GM15510 (cell line): ENCODE measurements around the gene PSMG4.

Experiments used
- POLR2A ChIP-seq: IDR thresholded peaks from 3 replicates; pipeline ENCODE4 v1.6.1; 2011; ENCODE audit warnings: borderline replicate concordance; ENCODE audit not compliant: insufficient read length; ENCODE audit errors: extremely low read depth

The PSMG4 gene

GRCh38 chr6:3258720-3259490 lies at the start of gene PSMG4:
PSMG4 (plus strand) TSS chr6:3258947; CDS start chr6:3259023, 76 bp downstream.
- TF ChIP-seq POLR2A: peak; percentile 76

GRCh38 chr6:3209114-3210023 lies 49.4 kb upstream of the PSMG4 start:
- TF ChIP-seq POLR2A: no peak

- no peak for TF ChIP-seq POLR2A
Measured at GRCh38 chr6:3210024-3210610, 48.6 kb upstream of the PSMG4 start.

- no peak for TF ChIP-seq POLR2A
Measured at GRCh38 chr6:3211681-3212080, 47.1 kb upstream of the PSMG4 start.

- TF ChIP-seq POLR2A: no peak
Measured at GRCh38 chr6:3212261-3212660, 46.5 kb upstream of the PSMG4 start.

GRCh38 chr6:3213334-3213695 lies 45.4 kb upstream of the PSMG4 start:
- TF ChIP-seq POLR2A: no peak

GRCh38 chr6:3214898-3215297 lies 43.8 kb upstream of the PSMG4 start:
- no peak for TF ChIP-seq POLR2A

GRCh38 chr6:3217286-3217685 lies 41.5 kb upstream of the PSMG4 start:
- TF ChIP-seq POLR2A: no peak

GRCh38 chr6:3218266-3218665 lies 40.5 kb upstream of the PSMG4 start:
- no peak for TF ChIP-seq POLR2A

GRCh38 chr6:3220366-3220765 lies 38.4 kb upstream of the PSMG4 start:
- no peak for TF ChIP-seq POLR2A

- TF ChIP-seq POLR2A: no peak
Measured at GRCh38 chr6:3221578-3221977, 37.2 kb upstream of the PSMG4 start.

- TF ChIP-seq POLR2A: no peak
Measured at GRCh38 chr6:3222506-3223038, 36.2 kb upstream of the PSMG4 start.

- no peak for TF ChIP-seq POLR2A
Measured at GRCh38 chr6:3226042-3226441, 32.7 kb upstream of the PSMG4 start.

GRCh38 chr6:3226481-3227362 lies 32.0 kb upstream of the PSMG4 start:
- TF ChIP-seq POLR2A: no peak
